HG03064 (cell line): ENCODE measurements around the gene FA2H.
"Not testable (repeated sequence)": the region's sequence is repeated elsewhere in the genome, so short reads cannot be mapped to it uniquely, and the experiment has no call there.

Experiments used
- ATAC-seq: cut with Tn5 transposase; IDR thresholded peaks from one replicate; pipeline ENCODE4 v1.9.1; 2021; ENCODE audit warnings: low read depth; ENCODE audit not compliant: unreplicated experiment

The FA2H gene

DNA sequence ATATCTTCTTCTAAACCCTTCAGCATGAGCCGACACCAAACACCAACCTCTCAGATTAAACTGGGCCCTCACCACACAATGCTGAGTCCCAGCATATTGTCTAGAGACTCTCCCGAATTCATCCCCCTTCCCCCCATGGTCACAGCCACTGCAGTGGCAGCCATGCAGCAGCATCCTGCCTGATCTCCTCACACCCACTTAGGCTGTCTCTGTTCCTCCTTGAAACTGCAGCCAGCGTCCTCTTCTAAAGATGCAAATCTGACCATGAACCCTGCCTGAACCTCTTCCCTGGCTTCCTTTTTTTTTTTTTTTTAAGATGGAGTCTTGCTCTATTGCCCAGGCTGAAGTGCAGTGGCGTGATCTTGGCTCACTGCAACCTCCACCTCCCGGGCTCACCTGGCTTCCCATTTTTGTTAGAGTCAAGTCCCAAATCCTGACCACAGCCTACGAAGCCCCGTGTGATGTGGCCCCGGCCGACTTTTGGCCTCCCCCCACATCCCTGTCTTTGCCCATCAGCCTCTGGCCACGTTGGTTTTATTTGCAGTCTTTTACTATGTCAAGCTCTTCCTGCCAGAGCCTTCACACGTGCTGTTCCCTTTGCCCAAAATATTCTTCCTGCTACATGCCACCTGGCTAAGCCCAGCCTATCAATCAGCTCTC, 2.8 kb downstream of the FA2H start:
- ATAC-seq, result peak; percentile 62

DNA sequence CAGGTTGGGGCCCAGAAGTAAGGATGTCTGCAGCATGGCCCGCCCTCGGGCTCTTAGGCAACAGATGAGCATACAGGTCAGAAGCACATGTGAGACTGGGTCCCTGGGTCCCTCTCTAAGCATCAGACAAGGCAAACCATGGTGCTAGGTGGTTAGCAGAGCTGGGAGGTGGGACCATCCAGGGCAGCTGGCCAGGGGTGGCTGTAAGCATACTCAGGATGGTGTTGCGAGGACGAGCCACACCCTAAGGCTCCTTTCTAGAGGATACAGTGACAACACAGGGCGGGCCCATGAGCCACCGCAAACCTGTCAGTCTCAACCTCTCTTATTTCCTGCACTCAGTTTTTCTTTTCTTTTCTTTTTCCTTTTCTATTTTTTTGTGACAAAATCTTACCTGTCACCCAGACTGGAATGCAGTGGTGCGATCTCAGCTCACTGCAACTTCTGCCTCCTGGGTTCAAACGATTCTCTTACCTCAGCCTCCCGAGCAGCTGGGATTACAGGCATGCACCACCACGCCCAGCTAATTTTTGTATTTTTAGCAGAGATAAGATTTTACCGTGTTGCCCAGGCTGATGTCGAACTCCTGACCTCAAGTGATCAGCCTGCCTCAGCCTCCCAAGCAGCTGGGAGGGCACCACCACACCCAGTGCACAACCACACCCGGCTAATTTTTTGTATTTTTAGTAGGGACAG, 3.6 kb downstream of the FA2H start:
- no peak for ATAC-seq

DNA sequence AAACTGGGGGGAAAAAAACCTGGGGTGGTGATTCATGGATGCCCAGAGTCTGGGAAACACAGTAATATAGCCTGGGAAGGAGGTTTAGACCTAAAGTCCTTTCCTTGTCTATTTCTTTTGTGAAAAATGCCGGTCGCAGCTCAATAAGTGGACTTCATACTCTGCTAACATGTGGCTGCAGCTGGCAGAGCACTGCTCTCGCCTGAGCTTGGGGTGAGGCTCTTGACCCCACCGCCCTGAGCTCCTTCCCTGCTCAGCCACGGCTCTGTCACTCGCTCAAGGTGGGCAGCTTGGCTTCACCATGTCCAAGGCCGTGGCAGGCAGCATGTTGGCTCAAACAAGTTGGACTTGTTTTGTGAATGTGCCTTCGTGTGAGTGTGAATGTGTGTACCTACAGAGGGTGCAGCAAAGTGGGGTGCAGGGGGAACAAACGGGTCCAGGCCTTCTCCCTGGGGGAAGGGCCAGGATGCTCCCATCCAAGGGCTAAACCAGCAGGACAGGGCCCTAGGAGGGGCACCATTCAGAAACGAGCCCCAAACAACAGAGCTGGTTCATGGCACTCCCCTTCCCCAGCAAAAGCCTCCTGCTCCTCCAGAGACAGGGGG, 4.9 kb downstream of the FA2H start:
- ATAC-seq, result no peak

DNA sequence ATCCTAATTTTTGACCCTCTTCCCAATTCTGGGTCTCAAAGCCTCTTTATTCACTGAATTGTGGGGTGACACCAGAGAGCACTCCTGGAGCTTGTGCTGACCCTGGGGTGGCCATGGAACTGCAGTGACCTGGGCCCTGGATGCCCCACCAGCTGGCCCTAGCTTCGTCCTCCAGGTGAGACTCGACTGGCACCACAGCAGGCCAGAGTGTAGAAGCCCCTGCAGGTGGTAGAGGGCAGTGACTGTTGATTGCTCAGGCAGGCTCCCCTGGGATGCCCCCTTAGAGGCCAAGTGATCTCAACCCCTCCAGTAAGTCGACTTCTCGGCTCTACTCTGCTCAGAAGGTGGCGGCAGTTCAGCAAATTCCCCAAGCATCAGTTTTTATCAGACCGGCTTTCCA, 6.4 kb downstream of the FA2H start:
- no peak for ATAC-seq

DNA sequence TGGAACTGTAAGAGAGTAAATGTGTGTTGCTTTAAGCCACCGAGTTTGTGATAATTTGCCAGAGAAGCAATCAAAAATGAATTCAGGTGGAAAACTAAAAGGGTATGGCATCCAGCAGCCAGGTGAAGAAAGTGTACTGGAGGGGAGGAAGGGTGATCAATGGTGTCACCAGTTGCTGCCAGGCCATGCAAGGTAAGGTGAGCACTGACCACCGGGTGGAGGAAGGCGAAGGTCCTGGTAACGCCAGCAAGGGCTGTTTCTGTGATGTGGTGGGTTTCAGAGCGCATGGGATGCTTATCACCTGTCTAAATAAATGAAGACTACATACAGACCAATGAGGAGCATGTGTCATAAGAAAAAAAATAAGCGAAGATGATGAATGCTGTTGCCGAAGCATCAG, 6.9 kb downstream of the FA2H start:
- ATAC-seq, result no peak

DNA sequence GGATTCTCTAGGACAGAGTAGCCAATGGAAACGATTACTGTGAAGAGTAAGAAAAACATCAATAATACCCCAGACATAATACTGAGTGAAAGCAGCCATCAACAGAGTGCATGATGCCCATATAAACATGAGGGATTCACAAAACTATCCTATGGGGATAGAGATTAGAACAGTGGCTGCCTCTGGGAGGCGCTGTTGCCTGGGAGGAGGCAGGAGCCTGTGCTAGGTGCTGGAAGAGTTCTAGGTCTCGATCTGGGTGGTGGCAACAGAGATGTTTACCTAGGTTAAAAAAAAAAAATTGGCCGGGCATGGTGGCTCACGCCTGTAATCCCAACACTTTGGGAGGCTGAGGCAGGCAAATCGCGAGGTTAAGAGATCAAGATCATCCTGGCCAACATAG, 7.9 kb downstream of the FA2H start:
- ATAC-seq, result no peak

DNA sequence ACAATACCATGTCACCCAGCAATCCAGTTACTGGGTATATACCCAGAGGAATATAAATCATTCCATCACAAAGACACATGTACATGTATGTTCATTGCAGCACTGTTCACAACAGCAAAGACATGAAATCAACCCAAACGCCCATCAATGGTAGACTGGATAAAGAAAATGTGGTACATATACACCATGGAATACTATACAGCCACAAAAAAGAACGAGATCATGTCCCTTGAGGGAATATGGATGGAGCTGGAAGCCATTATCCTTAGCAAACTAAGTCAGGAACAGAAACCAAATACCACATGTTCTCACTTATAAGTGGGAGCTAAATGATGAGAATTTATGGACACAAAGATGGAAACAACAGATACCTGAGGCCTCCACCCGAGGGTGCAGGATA, 10.4 kb downstream of the FA2H start:
- ATAC-seq, result not testable (repeated sequence)

DNA sequence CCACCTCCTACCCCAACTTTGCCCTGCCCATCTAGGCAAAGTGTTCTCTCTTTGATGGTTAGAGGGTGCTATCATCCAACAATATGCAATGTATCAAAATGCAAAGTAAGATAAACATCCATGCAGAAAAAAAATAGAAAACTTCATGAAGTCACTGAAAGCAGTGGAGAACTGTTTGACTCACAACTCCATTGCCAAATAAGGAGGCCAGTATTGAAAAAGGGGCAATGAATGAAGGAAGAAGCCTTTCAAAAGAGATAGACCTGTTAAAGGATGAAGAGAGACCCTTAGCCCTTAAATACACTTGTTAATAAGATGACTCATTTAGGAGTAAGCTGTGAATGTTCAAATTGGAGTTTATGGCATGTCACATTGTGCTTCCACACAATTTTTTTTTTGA, 13.0 kb downstream of the FA2H start:
- no peak for ATAC-seq

DNA sequence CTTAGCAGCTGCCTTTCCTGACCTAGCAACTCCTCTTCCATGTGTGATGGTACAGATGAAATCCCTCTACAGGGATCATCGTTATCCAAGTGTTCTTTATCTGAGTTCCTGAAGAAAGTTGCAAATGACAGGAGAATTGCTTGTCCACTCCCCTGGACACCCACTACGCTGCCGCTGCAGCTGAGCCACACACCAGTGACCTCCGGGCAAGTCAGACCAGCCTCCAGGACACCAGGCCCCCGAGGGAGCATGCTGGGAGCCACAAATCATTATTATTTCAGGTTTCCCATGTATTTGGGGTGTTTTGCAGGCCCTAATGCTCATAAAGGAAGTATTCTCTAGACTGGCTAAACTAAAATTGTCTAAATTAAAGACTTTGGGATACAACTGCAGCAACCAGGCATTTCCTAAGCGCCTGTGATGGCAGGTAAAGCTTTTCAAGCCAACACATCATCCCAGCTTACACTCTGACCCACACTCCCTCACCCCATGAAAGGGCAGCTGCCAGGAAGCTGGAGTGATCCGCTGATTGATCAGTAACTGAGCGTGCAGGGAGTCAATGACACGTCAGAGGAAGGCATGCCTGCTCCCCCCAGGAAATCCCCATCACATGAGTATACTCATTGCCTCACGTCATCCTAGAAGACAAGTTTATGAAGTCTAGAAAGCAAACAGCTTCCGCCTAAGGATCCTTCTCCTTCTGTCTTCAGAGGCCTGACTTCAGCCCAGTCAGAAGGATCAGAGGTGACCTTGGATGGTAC, 14.4 kb downstream of the FA2H start:
- no peak for ATAC-seq

DNA sequence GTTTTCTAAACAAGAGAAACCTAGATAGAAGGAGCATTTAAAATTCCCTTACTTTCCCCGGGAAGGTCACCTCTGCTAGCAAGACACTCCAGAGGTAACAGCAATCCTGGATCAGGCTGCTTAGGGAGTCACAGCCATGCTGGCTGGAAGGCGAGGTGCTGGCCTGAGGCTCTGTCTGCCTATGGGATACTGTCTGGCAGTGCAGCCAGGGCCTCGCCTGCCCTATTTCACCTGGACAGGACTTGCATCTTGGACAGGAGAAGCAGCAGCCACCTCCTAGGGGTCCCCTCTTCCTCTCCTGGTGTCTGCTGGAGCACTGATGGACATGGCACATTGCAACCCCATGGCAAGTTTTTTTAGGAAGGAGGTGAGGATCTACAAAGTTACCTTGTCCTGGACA, 15.1 kb downstream of the FA2H start:
- no peak for ATAC-seq

DNA sequence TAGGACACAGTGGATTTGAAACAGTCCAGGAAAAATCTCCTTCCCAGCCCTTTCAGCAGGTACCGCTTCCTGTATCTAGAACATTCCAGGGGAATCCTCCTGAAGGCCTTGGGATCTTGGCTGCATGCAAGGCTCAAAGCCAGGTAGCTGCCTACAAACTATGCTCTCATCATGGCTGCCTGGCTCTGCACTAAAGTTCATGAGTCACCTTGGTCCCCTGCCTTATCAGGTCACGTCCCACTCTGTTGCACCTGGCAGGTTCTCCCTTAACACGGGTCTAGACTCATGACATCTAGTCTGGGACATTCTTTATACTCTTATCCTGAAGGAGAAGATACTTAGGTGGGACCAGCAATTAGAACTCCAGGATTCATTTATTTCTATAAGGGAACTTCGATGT, 15.8 kb downstream of the FA2H start:
- ATAC-seq, result no peak

DNA sequence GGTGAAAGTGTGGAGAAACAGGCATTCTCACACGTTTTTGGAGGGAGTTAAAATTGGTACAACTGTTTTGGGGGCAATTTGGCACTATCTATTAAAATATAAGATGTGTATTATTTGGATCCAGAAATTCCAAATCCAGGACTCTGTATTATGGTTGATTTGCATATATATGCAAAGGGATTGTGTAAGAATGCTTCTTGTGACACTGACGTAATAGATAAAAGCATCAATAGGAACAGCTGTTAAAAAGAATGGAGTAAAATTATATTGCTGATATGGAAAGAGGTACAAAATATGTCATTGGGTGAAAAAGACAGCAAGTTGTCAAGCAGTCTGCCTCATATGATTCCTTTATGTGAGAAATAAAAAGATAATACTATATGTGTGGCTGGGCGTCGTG, 17.3 kb downstream of the FA2H start:
- ATAC-seq, result no peak

DNA sequence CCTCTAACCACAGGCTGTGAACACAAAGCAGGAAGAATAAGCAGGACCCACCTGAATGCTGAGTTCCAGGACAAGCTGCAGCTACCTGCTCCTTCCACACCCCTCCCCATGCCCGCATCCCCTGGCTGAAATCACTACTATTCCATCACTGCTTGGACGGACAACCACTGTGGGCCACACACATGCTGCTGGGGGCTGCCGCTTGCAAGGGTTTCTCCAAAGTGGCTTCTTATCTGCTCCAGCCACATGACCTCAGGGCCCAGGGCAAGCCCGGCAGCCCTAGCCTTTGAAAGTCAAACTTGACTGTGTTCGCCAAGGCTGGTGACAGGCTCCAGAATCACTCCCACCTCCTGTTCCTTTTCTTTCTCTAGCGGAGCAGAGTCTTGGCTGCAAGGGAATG, 18.4 kb downstream of the FA2H start:
- ATAC-seq, result no peak

DNA sequence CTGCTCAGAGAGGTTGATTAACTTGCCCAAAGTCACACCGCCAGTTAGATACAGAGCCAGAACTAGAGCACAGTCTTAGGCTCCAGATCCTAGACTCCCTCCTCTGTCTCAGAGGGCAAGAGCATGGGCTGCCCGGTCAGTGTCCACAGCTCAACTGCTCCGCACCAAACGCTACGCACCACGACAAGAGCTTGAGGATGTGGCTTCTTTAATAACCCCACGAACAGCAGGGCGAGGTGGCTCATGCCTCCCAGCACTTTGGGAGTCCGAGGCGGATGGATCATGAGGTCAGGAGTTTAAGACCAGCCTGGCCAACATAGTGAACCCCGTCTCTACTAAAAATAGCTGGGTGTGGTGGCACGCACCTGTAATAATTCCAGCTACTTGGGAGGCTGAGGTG, 21.4 kb downstream of the FA2H start:
- no peak for ATAC-seq

DNA sequence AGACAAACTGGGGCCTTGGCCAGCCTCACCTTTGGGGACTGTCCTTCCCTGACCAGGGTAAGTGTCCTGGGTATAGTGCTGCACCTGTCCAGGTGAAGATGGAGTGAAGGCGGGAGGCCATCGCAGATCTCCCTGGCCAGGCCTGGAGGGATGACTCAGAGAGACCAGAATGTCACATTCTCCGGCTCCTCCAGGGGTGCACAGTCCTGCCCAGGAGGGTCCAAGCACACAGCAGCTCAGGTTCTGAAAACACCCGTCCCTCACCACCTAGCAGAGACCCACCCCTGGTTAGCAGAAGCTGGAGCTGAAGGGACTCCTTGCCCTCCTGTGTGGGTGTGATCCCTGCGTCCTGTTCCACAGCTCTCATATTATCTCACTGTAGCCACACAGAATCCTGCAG, 21.9 kb downstream of the FA2H start:
- ATAC-seq, result no peak

DNA sequence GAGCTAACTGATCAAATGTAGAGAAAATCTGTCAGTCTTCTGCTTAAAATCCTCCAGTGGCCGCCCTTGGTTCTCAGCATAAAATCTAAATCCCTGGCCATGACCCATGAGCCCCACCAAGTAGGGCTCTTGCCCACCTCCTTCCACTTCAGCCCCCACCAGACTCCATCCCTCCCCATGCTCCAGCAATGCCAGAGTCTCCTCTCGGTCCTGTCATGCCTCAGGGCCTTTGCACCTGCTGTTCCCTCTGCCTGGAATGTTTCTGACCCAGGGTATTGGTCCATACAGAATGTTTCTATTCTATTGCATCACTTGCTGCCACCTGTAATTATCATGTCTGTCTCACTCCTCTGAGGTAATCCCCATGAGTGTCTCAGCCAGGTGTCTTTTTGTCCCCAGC, 22.4 kb downstream of the FA2H start:
- no peak for ATAC-seq

DNA sequence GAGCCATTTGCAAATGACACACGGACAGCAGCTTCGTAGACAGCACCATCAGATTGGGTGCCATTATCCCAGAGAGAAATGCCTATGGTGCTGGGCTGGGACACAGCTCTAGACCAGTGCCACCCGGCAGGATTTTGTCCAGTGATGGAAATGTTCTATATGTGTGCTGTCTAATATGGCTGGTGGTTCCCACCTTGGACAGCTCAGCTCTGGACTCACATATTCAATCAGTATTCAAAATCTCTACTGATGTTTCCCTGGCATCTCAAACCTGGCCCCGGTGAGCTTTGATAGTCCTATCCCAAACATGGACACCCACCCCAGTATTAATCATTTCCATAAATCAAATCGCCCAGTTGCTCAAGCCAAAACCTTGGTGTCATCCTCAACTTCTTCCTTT, 23.0 kb downstream of the FA2H start:
- no peak for ATAC-seq

DNA sequence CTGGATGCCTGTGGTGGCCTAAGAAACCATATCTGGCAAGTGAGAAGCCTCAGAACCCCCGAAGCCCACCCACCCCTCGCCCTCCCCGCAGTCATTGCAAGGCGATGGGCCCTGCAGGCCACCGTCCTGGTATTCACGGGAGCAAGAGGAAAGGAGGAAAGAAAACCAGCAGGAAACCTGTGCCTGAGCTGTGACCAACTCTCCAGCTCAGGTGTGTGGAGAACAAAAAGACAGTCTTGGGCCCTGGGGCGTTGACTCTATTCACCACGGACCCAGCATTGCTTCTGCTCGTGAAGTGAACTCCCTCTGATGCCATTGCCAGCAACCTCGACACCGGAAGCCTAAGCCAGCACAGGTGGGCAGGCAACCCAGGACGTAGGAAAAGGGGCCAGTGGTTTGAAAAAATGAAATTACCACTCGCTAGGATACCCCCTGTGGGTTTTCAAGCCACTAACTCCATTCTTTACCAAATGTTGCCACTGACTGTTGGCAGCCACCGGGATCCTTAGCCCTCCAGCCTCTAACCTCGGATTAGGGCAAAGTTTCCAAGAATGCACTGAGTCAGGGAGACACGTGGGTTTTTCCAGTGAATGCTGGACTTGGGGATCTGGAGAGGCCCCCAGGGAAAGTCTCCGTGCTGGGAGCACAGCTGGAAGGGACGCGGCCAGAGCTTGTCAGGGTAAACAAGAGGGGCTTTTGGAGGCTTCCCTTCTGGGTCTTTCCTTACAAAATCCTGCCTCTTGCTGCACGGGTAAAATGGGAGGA, 25.1 kb downstream of the FA2H start:
- ATAC-seq, result no peak

DNA sequence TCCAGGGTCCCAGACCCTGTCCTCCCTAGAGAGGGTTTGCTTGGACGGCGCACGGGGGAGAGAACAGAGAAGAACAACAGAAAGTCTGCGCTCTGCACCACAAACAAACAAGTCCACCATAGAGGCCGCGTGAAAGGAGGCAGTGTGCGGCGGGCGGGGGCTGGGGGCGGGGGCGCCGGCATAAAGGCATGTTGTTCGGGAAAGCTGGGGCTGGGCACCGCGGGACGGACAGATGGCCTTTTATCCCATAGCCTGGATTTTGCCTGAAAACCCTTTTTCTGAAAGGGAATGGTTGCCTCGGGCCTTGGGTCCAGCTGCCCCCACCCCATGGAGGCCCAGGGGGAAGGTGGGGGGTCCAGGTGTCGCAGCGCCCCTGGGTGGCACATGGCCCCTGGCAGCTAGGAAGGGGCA, 26.0 kb downstream of the FA2H start:
- ATAC-seq, result no peak

DNA sequence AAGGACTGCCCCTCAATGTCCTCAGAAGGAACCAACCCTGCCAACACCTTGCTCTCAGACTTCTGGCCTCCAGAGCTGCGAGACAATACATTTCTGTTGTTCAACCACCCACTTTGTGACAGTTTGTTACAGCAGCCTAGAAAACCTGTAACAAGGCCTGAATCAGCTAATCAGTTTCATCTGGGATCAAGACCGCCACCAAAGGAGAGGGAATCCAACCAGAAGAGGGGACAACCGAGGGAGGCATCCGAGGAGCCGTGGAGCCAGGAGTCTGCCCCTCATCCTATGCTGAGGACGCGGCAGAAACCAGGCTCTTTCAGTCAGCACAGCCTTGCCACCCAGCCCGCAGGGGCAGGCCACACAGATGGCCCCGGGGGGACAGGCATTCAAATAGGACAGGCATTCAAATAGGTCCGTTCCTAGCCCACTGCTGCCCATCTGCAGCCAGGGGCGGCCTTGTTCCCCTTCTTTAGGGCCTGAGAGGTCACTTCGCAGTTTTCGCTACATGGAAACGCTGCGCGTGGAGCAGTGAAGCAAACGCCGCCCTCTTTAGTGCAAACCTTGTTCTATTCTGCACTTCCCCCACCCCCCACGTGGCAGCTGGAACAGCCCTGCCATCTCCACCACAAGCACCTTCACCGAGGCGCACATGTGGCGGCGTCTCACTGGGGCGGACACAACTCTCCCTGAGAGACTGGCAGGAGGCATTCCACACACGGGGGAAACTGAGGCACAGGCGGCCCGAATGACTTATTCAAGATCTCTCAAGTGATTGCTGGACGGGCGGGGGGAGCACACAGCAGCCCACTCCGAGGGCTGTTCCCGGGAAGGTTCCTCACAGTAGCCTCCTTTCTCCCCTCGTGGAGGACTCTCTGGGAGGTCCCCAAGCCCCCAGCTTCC, 26.7 kb downstream of the FA2H start:
- no peak for ATAC-seq
